ENCODE measurements around the gene SAP30. TPM values are rescaled to one million over a fixed set of nuclear protein-coding genes. Genes with fewer than 3 reads are reported as not detected.

SAP30 gene
- total RNA-seq, 1 experiment from 2014 or later = 20.0 TPM

DNA sequence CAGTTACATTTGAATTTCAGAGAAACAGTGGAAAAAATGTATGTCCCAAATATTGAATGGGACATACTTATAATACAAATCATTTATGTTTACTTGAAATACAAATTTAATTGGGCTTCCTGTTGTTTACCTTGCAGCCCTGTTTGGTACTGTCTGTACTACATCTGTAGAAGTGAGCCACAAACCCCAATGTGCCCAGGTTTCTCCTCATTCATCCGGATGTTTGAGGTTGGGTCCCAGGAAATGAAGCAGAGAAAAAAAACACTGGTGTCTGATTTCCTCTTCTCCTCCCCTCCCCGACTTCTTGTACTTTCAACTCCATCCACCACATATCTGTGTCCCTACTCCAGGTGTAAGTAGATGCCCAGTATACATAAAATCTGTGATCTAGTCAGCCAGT is 55.3 kb downstream of the SAP30 start:
- no peak for ATAC-seq
- no peaks in the 10 kb centered on the region for H3K27me3 Mint-ChIP-seq (ENCODE audit: low read depth)
- POLR2A ChIA-PET = no interaction called here
- H3K9me3 Mint-ChIP-seq = peaks cover 3% of the 10 kb centered on the region; the same call in 1 of the 2 replicates
- no peaks in the 10 kb centered on the region for H3K4me1 Mint-ChIP-seq
- no peak overlapping the region for H3K4me3 Mint-ChIP-seq
- DNase-seq (ENCODE audit: low spot score) = no peak
- CTCF ChIA-PET = interaction anchor here (1.2 to 1.5 kb wide), 2 partner anchors 68 to 413 kb away, joined by 4 to 7 read pairs; no protein-coding TSS in a partner anchor
- no peak for TF ChIP-seq ZNF121 (CRISPR knock-in tag; IDR thresholded peaks at IDR 0.05)
- H3K36me3 Mint-ChIP-seq = no peaks in the 10 kb centered on the region
- no peak overlapping the region for H3K27ac Mint-ChIP-seq

Other genes starting within 250 kb of the SAP30 start
- gene GALNT7, start 202.1 kb upstream of the SAP30 start, total RNA-seq (2021) = 79.9 to 86.9 TPM (median 82.8 TPM) in 3 replicates
- 279 to 294 TPM (median 288 TPM) in 3 replicates for gene HMGB2, start 36.6 kb upstream of the SAP30 start, total RNA-seq (2021)
- not detected in 3 replicates for gene SCRG1, start 28.2 kb downstream of the SAP30 start, total RNA-seq (2021)
- gene HAND2, start 159.3 kb downstream of the SAP30 start, total RNA-seq (2021) = 0.09 to 0.13 TPM in 2 of 3 replicates, not detected in the other